Ovary (tissue), 3 donors: Measurements from ENCODE around the gene KLHL17.

Experiments
- CTCF ChIP-seq, 3 donors: fragments of 450-650 bp in 2 of 3; fragments of 200-600 bp in 1 of 3; IDR thresholded peaks; one replicate each; pipeline versions ENCODE4 v1.5.1 to v1.8.0; 2016 to 2022; ENCODE audit warnings: antibody characterized with exemption in 3 of 3, mild to moderate bottlenecking in 1 of 3
- EP300 ChIP-seq: sonication (generic); formaldehyde crosslinking; IDR thresholded peaks from one replicate; pipeline ENCODE4 v1.6.1; 2017; ENCODE audit warnings: antibody characterized with exemption
- POLR2A ChIP-seq: fragments of 450-650 bp; IDR thresholded peaks from one replicate; pipeline ENCODE4 v1.6.1; 2017; ENCODE audit warnings: antibody characterized with exemption, mild to moderate bottlenecking, moderate library complexity
- donor health status: DM: no; HTN: no; CAD: no.

- no peak for TF ChIP-seq POLR2A
- no peak for TF ChIP-seq EP300
- no peak for TF ChIP-seq CTCF (IDR thresholded peaks at IDR 0.05)
These were observed 31.3 kb upstream of the KLHL17 start for GRCh38 chr1:928825-929661.
